ENCODE measurements around the gene SLC2A13. TPM values are rescaled to one million over a fixed set of nuclear protein-coding genes. Genes with fewer than 3 reads are reported as not detected.

SLC2A13 gene
- polyA plus RNA-seq, 1 donor (not counting 4 experiments of a cell fraction or from before 2014, with no cell fraction given): 1.1 TPM

DNA sequence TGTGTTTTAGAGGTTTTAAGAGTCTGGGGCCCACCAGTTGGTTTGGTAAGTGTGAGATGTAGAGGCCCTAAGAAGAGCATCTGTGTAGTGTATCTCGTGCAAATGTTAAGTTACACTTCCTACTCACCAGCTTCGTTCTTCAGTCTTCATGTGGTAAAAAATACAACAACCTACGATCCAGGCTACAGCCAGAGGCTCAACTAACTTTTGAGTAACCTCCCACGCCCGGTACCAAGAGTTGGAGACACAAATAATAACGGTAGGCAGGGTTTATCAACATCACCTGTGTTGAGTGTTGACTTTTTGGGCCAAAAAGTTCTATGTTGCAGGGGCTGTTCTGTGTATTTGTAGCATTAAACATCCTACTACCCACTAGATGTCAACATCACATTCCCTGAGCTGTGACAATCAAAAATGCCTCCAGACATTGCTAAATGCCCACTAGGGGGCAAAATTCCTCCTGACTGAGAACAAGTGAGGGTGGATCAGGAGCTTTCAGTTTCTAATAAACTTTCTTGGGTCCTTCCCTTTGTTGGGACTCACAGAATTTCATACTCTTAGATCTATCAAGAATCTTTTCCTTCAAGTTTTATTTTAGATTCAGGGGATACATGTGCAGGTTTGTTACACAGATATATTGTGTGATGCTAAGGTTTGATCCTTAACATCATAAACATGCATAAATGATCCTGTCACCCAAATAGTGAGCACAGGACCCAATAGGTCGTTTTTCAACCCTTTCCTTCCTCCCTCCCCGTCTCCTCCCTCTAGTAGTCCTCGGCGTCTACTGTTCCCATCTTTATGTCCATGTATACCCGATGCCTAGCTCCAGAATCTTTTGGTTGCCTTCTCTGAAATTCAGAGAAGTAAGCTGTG, 94.7 kb downstream of the SLC2A13 start:
- Histone ChIP-seq H3K4me3 (ENCODE audit: control insufficient read depth in 2 of 3, extremely low read depth in 1 of 3, insufficient read depth in 2 of 3, low read depth in 1 of 3, low read length in 3 of 3) (no peak overlapping the region), H4K20me1 (ENCODE audit: control insufficient read depth, extremely low read depth, insufficient read depth, low read length) (no peaks in the 10 kb centered on the region), H3K4me2 (ENCODE audit: control insufficient read depth, extremely low read depth, insufficient read depth, low read depth, low read length) (peak overlapping the region; percentile 60), H3K27me3 (ENCODE audit: control insufficient read depth, extremely low read depth, insufficient read depth, low read length) (no peaks in the 10 kb centered on the region), H3K36me3 (ENCODE audit: control insufficient read depth in 2 of 2, extremely low read depth in 1 of 2, insufficient read depth in 2 of 2, low read length in 2 of 2) (no peaks in the 10 kb centered on the region), H3K9ac (ENCODE audit: control insufficient read depth, extremely low read depth, insufficient read depth, low read length) (no peak overlapping the region), H3K4me1 (ENCODE audit: control insufficient read depth, extremely low read depth, insufficient read depth, low read length) (no peaks in the 10 kb centered on the region), H3K27ac (ENCODE audit: control insufficient read depth, insufficient read depth, low read length) (no peak overlapping the region), H3K79me2 (ENCODE audit: control insufficient read depth, insufficient read depth, low read length) (no peaks in the 10 kb centered on the region), H3K9me3 (ENCODE audit: control insufficient read depth, low read depth, low read length) (no peaks in the 10 kb centered on the region), H3K9me1 (ENCODE audit: control insufficient read depth, extremely low read depth, insufficient read depth, low read length) (no peaks in the 10 kb centered on the region), H2AFZ (ENCODE audit: control insufficient read depth, low read length) (peak overlapping the region; percentile 69)
- TF ChIP-seq EZH2 (IDR thresholded peaks at IDR 0.05; ENCODE audit: low read length) (no peak), CTCF (optimal IDR thresholded peaks at IDR 0.05 in 1 of 3, IDR thresholded peaks at IDR 0.05 in 1 of 3, conservative IDR thresholded peaks at IDR 0.05 in 1 of 3; ENCODE audit: extremely low read depth in 1 of 3, insufficient read depth in 2 of 3, low read length in 3 of 3) (peak; percentile 66 to 82 (median 72))
- DNase-seq (ENCODE audit: low read depth, low spot score) (no peak), FAIRE-seq (peak; percentile 60)
- dilution Hi-C loops (cut with MboI; ENCODE audit: extremely low pct_ligation_motif_present, low sequenced_read_pairs): no loop called here

GRCh38 chr12:40002178-40003169, 103.4 kb downstream of the SLC2A13 start:
- TF ChIP-seq EZH2 (IDR thresholded peaks at IDR 0.05; ENCODE audit: low read length): no peak
- TF ChIP-seq CTCF (optimal IDR thresholded peaks at IDR 0.05 in 1 of 3, IDR thresholded peaks at IDR 0.05 in 1 of 3, conservative IDR thresholded peaks at IDR 0.05 in 1 of 3; ENCODE audit: extremely low read depth in 1 of 3, insufficient read depth in 2 of 3, low read length in 3 of 3): no peak
- H3K4me1 ChIP-seq (ENCODE audit: control insufficient read depth, extremely low read depth, insufficient read depth, low read length): no peaks in the 10 kb centered on the region
- no peaks in the 10 kb centered on the region for H3K27me3 ChIP-seq (ENCODE audit: control insufficient read depth, extremely low read depth, insufficient read depth, low read length)
- no peak overlapping the region for H3K9ac ChIP-seq (ENCODE audit: control insufficient read depth, extremely low read depth, insufficient read depth, low read length)
- no peak for FAIRE-seq
- dilution Hi-C loops (cut with MboI; ENCODE audit: extremely low pct_ligation_motif_present, low sequenced_read_pairs): no loop called here
- no peaks in the 10 kb centered on the region for H4K20me1 ChIP-seq (ENCODE audit: control insufficient read depth, extremely low read depth, insufficient read depth, low read length)
- H3K9me3 ChIP-seq (ENCODE audit: control insufficient read depth, low read depth, low read length): no peaks in the 10 kb centered on the region
- no peak overlapping the region for H3K4me3 ChIP-seq (ENCODE audit: control insufficient read depth in 2 of 3, extremely low read depth in 1 of 3, insufficient read depth in 2 of 3, low read depth in 1 of 3, low read length in 3 of 3)
- H3K9me1 ChIP-seq (ENCODE audit: control insufficient read depth, extremely low read depth, insufficient read depth, low read length): no peaks in the 10 kb centered on the region
- H3K27ac ChIP-seq (ENCODE audit: control insufficient read depth, insufficient read depth, low read length): no peak overlapping the region
- H3K36me3 ChIP-seq (ENCODE audit: control insufficient read depth in 2 of 2, extremely low read depth in 1 of 2, insufficient read depth in 2 of 2, low read length in 2 of 2): no peaks in the 10 kb centered on the region
- DNase-seq (ENCODE audit: low read depth, low spot score): no peak
- no peak overlapping the region for H2AFZ ChIP-seq (ENCODE audit: control insufficient read depth, low read length)
- no peaks in the 10 kb centered on the region for H3K79me2 ChIP-seq (ENCODE audit: control insufficient read depth, insufficient read depth, low read length)
- no peak overlapping the region for H3K4me2 ChIP-seq (ENCODE audit: control insufficient read depth, extremely low read depth, insufficient read depth, low read depth, low read length)

Data from keratinocyte (primary cell).